BE2C (cell line): ENCODE results near the gene NME3.

ENCODE experiments used
- DNase-seq: peaks from one replicate; pipeline ENCODE4 v3.0.0-alpha.2; 2020
- H3K27me3 ChIP-seq: fragments of 250-450 bp; sonication (Bioruptor Pico); 2 replicates; pipeline ENCODE4 v1.5.1; 2020; ENCODE audit warnings: mild to moderate bottlenecking
- H3K36me3 ChIP-seq: fragments of 250-450 bp; sonication (Bioruptor Pico); 2 replicates; pipeline ENCODE4 v1.5.1; 2020; ENCODE audit warnings: mild to moderate bottlenecking
- H3K4me1 ChIP-seq: fragments of 250-450 bp; sonication (Bioruptor Pico); 2 replicates; pipeline ENCODE4 v1.5.1; 2020
- H3K4me3 ChIP-seq: 2 replicates; pipeline ENCODE4 v1.5.1; 2011; ENCODE audit warnings: low read depth, low read length
- H3K9me3 ChIP-seq: fragments of 250-450 bp; sonication (Bioruptor Pico); 2 replicates; pipeline ENCODE4 v1.5.1; 2020
- TF ChIP-seq, protein P1 (sequence below): IDR thresholded peaks from 2 replicates; pipeline ENCODE4 v1.5.1; 2012; ENCODE audit warnings: mild to moderate bottlenecking, low read depth, low read length

Gene NME3

DNA sequence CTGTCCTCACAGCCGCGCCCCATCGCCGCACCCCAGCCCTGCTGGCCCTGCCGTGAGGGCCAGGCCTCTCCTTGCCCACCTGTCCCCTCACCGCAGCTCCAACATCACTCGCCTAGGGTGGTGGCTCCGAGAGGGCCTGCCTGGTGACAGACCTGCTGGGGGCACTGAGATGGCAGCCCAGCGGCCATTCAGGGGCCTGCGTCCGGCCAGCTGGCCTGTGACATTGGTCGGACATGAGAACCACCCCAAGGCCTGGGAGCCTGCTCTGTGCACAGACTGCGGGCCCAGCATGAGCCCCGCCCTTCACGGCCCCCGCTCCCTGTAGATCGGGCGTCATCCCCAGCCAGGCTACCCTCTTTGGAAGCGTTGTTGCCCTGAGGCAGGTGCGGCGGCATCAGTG lies 11.8 kb downstream of the NME3 start:
- H3K9me3 ChIP-seq, result no peaks in the 10 kb centered on the region
- H3K4me3 ChIP-seq, result no peak overlapping the region
- TF ChIP-seq, protein P1, sequence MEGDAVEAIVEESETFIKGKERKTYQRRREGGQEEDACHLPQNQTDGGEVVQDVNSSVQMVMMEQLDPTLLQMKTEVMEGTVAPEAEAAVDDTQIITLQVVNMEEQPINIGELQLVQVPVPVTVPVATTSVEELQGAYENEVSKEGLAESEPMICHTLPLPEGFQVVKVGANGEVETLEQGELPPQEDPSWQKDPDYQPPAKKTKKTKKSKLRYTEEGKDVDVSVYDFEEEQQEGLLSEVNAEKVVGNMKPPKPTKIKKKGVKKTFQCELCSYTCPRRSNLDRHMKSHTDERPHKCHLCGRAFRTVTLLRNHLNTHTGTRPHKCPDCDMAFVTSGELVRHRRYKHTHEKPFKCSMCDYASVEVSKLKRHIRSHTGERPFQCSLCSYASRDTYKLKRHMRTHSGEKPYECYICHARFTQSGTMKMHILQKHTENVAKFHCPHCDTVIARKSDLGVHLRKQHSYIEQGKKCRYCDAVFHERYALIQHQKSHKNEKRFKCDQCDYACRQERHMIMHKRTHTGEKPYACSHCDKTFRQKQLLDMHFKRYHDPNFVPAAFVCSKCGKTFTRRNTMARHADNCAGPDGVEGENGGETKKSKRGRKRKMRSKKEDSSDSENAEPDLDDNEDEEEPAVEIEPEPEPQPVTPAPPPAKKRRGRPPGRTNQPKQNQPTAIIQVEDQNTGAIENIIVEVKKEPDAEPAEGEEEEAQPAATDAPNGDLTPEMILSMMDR, result no peak
- peaks cover 43% of the 10 kb centered on the region for H3K36me3 ChIP-seq
- no peaks in the 10 kb centered on the region for H3K27me3 ChIP-seq
- DNase-seq, result no peak
- no peaks in the 10 kb centered on the region for H3K4me1 ChIP-seq

DNA sequence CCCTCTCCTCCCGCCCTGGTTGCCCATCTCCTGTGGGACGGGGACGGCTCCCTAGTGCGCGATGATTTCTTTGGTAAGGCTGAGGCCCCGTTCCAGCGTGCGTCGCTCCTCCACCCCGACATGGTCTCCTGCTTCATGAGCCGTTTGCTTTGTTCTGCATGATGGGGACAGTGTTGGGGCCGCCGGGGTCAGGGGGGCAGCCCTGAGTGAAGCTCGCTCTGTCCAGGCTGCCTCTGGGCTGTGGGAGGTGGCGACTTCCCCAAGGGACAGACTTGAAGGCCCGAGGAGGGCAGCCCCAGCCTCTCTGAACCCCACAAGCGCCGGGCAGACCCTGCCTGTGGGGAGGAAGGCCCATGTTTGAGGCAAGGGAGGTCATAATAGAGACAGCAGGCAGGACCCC lies 12.4 kb downstream of the NME3 start:
- H3K4me3 ChIP-seq, result no peak overlapping the region
- peaks cover 42% of the 10 kb centered on the region for H3K36me3 ChIP-seq
- no peaks in the 10 kb centered on the region for H3K9me3 ChIP-seq
- no peaks in the 10 kb centered on the region for H3K27me3 ChIP-seq
- H3K4me1 ChIP-seq, result no peaks in the 10 kb centered on the region
- TF ChIP-seq, protein P1, result no peak
- no peak for DNase-seq

DNA sequence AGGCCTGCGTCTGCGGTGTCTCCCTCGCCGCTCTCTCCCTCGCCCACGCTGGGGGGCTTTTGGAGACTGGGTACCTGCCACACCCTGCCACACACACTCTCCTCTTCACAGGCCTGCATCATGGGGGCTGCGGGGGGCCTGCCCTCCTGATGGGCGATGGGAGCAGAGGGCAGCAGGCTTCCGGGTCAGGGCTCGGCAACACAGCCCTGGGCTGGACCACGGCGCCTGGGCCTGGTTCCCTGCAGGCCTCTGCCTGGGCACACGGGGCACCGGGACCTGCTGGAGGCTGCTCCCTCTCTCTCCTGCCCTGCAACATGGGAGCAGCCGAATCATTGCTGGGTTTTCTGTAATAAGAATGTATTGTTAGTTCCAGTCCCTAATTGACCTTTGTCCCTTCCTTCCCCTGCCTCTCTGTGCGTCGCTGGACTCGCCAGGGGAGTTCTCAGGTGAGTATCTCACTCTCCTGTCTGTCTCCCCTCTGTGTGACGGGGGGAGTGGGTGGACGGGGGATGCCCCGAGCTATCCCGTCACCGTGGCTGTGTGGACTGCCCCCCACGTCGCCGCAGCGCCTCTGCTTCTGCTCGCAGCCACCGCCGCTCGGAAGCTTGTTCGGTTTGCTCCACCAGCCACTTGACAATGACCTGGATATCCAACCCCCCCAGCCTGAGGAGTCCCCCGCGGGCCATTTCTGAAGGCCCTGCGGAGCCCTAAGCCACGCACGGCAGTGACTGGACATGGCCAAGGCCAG lies 13.5 kb downstream of the NME3 start:
- no peaks in the 10 kb centered on the region for H3K4me1 ChIP-seq
- TF ChIP-seq, protein P1, result no peak
- no peak overlapping the region for H3K4me3 ChIP-seq
- peaks cover 43% of the 10 kb centered on the region for H3K36me3 ChIP-seq
- H3K27me3 ChIP-seq, result no peaks in the 10 kb centered on the region
- no peaks in the 10 kb centered on the region for H3K9me3 ChIP-seq
- DNase-seq, result no peak

DNA sequence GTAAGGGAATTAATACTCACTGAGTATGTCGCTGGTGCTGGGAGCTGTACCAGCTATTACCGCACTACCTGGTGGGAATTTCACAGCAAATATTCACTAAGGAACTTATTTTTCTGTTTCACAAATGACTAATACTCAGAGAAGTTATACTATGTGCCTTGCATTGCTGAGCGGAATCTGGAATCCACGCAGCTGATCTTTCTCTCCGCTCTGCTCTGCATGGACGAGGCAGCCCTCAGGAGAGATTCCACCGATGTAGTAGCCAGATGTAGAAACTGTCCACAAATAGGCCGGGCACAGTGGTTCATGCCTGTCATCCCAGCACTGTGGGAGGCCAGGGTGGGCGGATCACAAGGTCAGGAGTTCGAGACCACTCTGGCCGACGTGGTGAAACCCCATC lies 17.1 kb downstream of the NME3 start:
- no peaks in the 10 kb centered on the region for H3K4me1 ChIP-seq
- H3K27me3 ChIP-seq, result no peaks in the 10 kb centered on the region
- H3K4me3 ChIP-seq, result no peak overlapping the region
- H3K9me3 ChIP-seq, result no peaks in the 10 kb centered on the region
- H3K36me3 ChIP-seq, result peaks cover 34% of the 10 kb centered on the region
- TF ChIP-seq, protein P1, result no peak
- no peak for DNase-seq

DNA sequence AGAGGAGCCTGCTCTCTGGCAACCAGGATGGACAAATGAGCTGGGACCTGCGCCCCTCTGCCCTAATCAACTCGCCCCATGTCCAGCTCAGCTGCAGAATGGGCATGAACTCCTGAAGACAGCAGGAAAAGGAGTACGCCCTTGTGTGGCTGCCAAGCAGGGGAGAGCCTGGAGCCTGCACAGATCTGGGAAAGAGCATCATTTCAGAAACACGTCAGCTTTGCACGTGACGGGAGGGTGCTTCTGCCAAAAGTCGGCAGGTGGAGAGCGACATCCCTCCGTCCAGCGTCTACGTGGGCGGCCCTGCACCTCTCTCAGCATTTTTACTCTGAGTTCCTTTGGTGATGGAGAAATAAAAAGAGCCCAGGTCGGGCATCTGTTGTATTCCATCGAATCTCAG lies 18.5 kb downstream of the NME3 start:
- no peak for DNase-seq
- no peaks in the 10 kb centered on the region for H3K27me3 ChIP-seq
- H3K9me3 ChIP-seq, result no peaks in the 10 kb centered on the region
- H3K36me3 ChIP-seq, result peaks cover 37% of the 10 kb centered on the region
- H3K4me1 ChIP-seq, result no peaks in the 10 kb centered on the region
- TF ChIP-seq, protein P1, result no peak
- no peak overlapping the region for H3K4me3 ChIP-seq

DNA sequence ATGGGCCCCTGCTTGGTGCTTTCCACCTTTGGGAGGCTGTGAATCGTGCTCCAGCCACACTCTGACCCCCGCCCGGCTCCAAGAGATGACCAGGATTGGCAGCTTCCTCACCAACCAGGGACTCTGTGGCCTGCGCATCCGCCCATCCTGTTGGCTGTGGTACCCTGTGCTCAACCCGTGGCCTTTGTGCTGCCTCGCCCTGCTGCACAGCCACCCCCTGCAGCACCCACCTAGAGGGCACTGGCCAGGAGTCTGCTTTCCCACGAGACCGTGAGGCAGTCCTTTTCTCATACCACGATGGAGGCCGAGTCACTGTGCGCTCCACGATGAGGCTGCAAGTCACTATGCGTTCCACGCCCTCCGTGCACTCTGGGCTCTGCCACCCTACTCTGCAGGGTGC lies 19.4 kb downstream of the NME3 start:
- Histone ChIP-seq H3K4me1 (no peaks in the 10 kb centered on the region), H3K9me3 (no peaks in the 10 kb centered on the region), H3K27me3 (no peaks in the 10 kb centered on the region), H3K4me3 (no peak overlapping the region), H3K36me3 (peaks cover 41% of the 10 kb centered on the region)
- DNase-seq, result no peak
- TF ChIP-seq, protein P1, result no peak
